SU-DHL-6 (cell line): ENCODE measurements around the gene SBK3.
"Not testable (repeated sequence)": the region's sequence is repeated elsewhere in the genome, so short reads cannot be mapped to it uniquely, and the experiment has no call there.

Experiments
- H2AFZ ChIP-seq: fragments of 200-600 bp; sonication (generic); 2 replicates; pipeline ENCODE4 v1.6.1; 2014; ENCODE audit warnings: low read depth, mild to moderate bottlenecking, moderate library complexity, mixed read lengths, antibody characterized with exemption, low read length; ENCODE audit not compliant: severe bottlenecking
- H3F3A ChIP-seq: fragments of 200-600 bp; shearing (Covaris generic); 2 replicates; pipeline ENCODE4 v1.6.0; 2016; ENCODE audit warnings: antibody characterized with exemption, mild to moderate bottlenecking; ENCODE audit not compliant: insufficient read depth
- H3K27ac ChIP-seq: fragments of 200-600 bp; sonication (generic); 2 replicates; pipeline ENCODE4 v1.5.1; 2016; ENCODE audit warnings: low read depth, mild to moderate bottlenecking, low read length, moderate library complexity, mixed read lengths
- H3K27me3 ChIP-seq: fragments of 200-600 bp; sonication (generic), shearing (Covaris generic); 2 replicates; pipeline ENCODE4 v1.6.0; 2014; ENCODE audit warnings: mild to moderate bottlenecking, low read length
- H3K36me3 ChIP-seq: fragments of 200-600 bp; sonication (generic); 2 replicates; pipeline ENCODE4 v1.6.1; 2014; ENCODE audit warnings: mild to moderate bottlenecking, low read length, mixed read lengths
- H3K4me2 ChIP-seq: fragments of 300-600, 200-600 bp; shearing (Covaris generic), sonication (generic); 2 replicates; pipeline ENCODE4 v1.6.0; 2014; ENCODE audit warnings: low read length, low read depth, mild to moderate bottlenecking; ENCODE audit not compliant: poor library complexity, severe bottlenecking
- H3K4me3 ChIP-seq: fragments of 200-600 bp; sonication (generic); 2 replicates; pipeline ENCODE4 v1.5.1; 2014; ENCODE audit warnings: antibody characterized with exemption, low read length, mild to moderate bottlenecking, mixed read lengths; ENCODE audit not compliant: insufficient read depth, poor library complexity, severe bottlenecking
- H3K79me2 ChIP-seq: fragments of 200-600 bp; sonication (generic); 2 replicates; pipeline ENCODE4 v1.6.1; 2014; ENCODE audit warnings: mild to moderate bottlenecking, low read length, moderate library complexity; ENCODE audit not compliant: insufficient read depth
- H3K9ac ChIP-seq: fragments of 200-600 bp; sonication (generic); 2 replicates; pipeline ENCODE4 v1.7.0; 2014; ENCODE audit warnings: mild to moderate bottlenecking, low read length
- H3K9me2 ChIP-seq: fragments of 200-600 bp; sonication (generic); replicated peaks from 2 replicates; pipeline ENCODE4 v1.6.1; 2014; ENCODE audit warnings: low read length; ENCODE audit not compliant: insufficient read depth
- H3K9me3 ChIP-seq: fragments of 200-600 bp; sonication (generic); 2 replicates; pipeline ENCODE4 v1.6.1; 2014; ENCODE audit warnings: low read length, mixed read lengths; ENCODE audit not compliant: insufficient read depth
- H4K20me1 ChIP-seq: fragments of 200-600 bp; sonication (generic); 2 replicates; pipeline ENCODE4 v1.6.1; 2014; ENCODE audit warnings: low read depth, mild to moderate bottlenecking, antibody characterized with exemption, low read length, moderate library complexity, mixed read lengths
- EZH2phosphoT487 ChIP-seq: fragments of 200-600 bp; sonication (generic), shearing (Covaris generic); conservative IDR thresholded peaks from 2 replicates; pipeline ENCODE4 v1.6.1; 2018; ENCODE audit warnings: mild to moderate bottlenecking, antibody characterized with exemption, low read length, moderate library complexity, mixed read lengths
- TF ChIP-seq, protein P1 (sequence below): fragments of 200-600 bp; sonication (generic); IDR thresholded peaks from one replicate; pipeline ENCODE4 v1.5.1; 2017; ENCODE audit warnings: antibody characterized with exemption, mild to moderate bottlenecking, low read length, moderate library complexity; ENCODE audit not compliant: insufficient read depth, poor library complexity, severe bottlenecking

The SBK3 gene

DNA sequence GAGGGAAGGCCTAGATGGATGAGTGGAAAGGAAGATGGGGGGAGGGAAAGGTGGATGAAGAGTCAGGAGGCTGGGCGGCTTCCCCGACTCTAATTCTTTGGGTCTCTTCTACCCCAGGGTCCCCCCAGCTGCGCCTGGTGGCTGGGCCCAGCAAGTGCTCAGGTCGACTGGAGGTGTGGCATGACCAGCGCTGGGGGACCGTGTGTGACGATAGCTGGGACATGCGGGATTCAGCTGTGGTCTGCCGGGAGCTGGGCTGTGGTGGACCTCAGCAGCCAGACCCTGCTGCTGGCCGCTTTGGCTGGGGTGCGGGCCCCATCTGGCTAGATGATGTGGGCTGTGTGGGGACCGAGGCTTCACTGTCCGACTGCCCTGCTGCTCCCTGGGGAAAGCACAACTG lies 47.6 kb downstream of the SBK3 start:
- Histone ChIP-seq H2AFZ (no peak overlapping the region), H3K4me2 (no peak overlapping the region), H3K9me2 (no peaks in the 10 kb centered on the region), H3K9ac (no peak overlapping the region), H3K4me3 (no peak overlapping the region), H3K27me3 (no peaks in the 10 kb centered on the region), H4K20me1 (no peaks in the 10 kb centered on the region), H3K36me3 (no peaks in the 10 kb centered on the region), H3K9me3 (no peaks in the 10 kb centered on the region), H3F3A (no peaks in the 10 kb centered on the region), H3K27ac (no peak overlapping the region), H3K79me2 (no peaks in the 10 kb centered on the region)
- TF ChIP-seq, protein P1, sequence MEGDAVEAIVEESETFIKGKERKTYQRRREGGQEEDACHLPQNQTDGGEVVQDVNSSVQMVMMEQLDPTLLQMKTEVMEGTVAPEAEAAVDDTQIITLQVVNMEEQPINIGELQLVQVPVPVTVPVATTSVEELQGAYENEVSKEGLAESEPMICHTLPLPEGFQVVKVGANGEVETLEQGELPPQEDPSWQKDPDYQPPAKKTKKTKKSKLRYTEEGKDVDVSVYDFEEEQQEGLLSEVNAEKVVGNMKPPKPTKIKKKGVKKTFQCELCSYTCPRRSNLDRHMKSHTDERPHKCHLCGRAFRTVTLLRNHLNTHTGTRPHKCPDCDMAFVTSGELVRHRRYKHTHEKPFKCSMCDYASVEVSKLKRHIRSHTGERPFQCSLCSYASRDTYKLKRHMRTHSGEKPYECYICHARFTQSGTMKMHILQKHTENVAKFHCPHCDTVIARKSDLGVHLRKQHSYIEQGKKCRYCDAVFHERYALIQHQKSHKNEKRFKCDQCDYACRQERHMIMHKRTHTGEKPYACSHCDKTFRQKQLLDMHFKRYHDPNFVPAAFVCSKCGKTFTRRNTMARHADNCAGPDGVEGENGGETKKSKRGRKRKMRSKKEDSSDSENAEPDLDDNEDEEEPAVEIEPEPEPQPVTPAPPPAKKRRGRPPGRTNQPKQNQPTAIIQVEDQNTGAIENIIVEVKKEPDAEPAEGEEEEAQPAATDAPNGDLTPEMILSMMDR: no peak
- no peak for TF ChIP-seq EZH2phosphoT487

DNA sequence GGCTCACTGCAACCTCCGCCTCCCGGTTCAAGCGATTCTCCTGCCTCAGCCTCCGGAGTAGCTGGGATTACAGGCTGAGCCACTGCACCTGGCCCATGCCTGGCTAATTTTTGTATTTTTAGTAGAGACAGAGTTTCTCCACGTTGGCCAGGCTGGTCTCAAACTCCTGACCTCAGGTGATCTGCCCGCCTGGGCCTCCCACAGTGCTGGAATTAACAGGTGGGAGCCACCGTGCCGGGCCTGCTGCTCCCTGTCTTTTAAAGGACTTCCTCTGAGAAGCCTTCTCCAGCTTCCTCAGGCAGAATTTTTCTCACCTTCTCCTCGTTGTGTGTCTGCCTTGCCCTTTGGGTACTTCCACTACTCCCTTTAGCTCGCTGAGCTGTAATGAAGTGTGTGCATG lies 48.5 kb downstream of the SBK3 start:
- H3K4me3 ChIP-seq: not testable (repeated sequence)

DNA sequence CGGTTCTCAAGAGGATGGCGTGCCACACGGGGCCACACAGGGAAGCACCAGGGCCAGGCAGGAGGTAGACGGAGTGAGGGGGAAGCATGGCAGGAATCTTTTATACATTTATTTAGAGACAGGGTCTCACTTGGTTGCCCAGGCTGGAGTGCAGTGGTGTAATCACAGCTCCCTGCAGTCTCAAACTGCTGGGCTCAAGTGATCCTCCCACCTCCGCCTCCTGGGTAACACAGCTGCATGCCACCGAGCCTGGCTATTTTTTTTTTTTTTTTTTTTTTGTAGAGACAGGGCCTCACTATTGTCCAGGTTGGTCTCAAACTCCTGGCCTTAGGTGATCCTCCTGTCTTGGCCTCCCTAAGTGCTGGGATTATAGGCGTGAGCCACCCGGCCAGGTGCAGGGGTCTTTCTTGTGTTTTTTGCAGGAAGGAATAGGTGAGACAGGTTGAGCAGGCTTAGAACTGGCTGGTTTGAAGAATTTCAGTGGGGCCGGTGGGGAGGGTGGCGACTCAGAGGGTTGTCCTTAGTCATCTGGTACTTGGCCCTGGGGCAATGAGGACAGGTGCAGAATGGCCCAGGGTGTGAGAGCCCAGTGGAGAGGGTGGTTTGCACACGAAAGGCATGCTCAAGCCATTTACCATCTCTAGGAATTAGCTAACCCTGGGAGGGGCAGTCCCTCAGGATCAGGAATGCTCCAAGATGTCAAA lies 49.5 kb downstream of the SBK3 start:
- H2AFZ ChIP-seq: no peak overlapping the region
- no peaks in the 10 kb centered on the region for H3K36me3 ChIP-seq
- H4K20me1 ChIP-seq: no peaks in the 10 kb centered on the region
- no peaks in the 10 kb centered on the region for H3K9me2 ChIP-seq
- no peaks in the 10 kb centered on the region for H3K79me2 ChIP-seq
- H3K9me3 ChIP-seq: no peaks in the 10 kb centered on the region
- no peak overlapping the region for H3K4me3 ChIP-seq
- H3F3A ChIP-seq: no peaks in the 10 kb centered on the region
- H3K9ac ChIP-seq: no peak overlapping the region
- no peak for TF ChIP-seq EZH2phosphoT487
- TF ChIP-seq, protein P1: no peak
- H3K4me2 ChIP-seq: no peak overlapping the region
- no peaks in the 10 kb centered on the region for H3K27me3 ChIP-seq
- no peak overlapping the region for H3K27ac ChIP-seq

More for the DNA sequence above, 48.5 kb downstream of the SBK3 start:
- H3K9ac ChIP-seq, H3K9me2 ChIP-seq, H3K27me3 ChIP-seq, H4K20me1 ChIP-seq, H3K4me2 ChIP-seq, H3K36me3 ChIP-seq, H3F3A ChIP-seq, H3K79me2 ChIP-seq, H3K27ac ChIP-seq, H2AFZ ChIP-seq, H3K9me3 ChIP-seq: not testable (repeated sequence)

DNA sequence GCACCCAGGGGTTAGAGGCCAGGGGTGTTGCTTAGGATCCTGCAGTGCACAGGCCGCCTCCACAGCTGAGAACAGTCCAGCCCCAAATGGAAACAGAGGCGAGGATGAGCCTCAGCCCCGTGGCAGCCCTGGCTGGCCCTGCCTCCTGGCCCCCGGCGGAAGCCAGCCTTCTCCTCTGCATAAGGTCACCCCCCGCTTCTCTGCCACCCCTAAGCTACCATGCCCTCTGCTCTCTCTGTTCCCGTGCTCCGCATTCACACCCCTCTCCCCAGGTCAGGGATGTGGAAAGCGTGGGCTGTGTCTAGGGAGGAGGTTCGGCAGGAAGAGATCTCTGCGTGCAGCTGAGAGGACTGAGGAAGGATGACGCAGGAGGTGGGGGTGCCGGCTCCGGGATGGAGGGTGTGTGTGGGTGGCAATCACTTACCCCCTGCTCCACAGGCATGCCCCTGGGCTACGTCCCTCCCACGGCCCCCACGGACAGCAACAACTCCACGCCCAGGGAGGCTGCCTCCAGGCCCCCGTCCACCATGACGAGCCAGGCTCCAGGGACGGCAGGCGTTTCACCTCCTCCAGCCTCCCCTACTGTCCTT lies 51.1 kb downstream of the SBK3 start:
- H3K9me3 ChIP-seq: no peaks in the 10 kb centered on the region
- H3K79me2 ChIP-seq: no peaks in the 10 kb centered on the region
- H3K4me2 ChIP-seq: no peak overlapping the region
- no peaks in the 10 kb centered on the region for H3F3A ChIP-seq
- H4K20me1 ChIP-seq: no peaks in the 10 kb centered on the region
- no peaks in the 10 kb centered on the region for H3K9me2 ChIP-seq
- no peak overlapping the region for H3K9ac ChIP-seq
- no peak overlapping the region for H3K27ac ChIP-seq
- H3K27me3 ChIP-seq: no peaks in the 10 kb centered on the region
- no peak for TF ChIP-seq EZH2phosphoT487
- TF ChIP-seq, protein P1: no peak
- H2AFZ ChIP-seq: no peak overlapping the region
- H3K4me3 ChIP-seq: no peak overlapping the region
- no peaks in the 10 kb centered on the region for H3K36me3 ChIP-seq
